C4-2B (cell line): ENCODE data around the gene ZNF860.
"Not testable (repeated sequence)": the region's sequence is repeated elsewhere in the genome, so short reads cannot be mapped to it uniquely, and the experiment has no call there.

ENCODE experiments used
- H3K27ac ChIP-seq: fragments of 450-650 bp; 2 replicates; pipeline ENCODE4 v1.5.1; 2017
- ZFX ChIP-seq: fragments of 450-650 bp; IDR thresholded peaks from 2 replicates; pipeline ENCODE4 v1.6.1; 2017
- TF ChIP-seq, protein P1 (sequence below): fragments of 450-650 bp; conservative IDR thresholded peaks from 2 replicates; pipeline ENCODE4 v1.5.1; 2017; ENCODE audit warnings: mild to moderate bottlenecking

Gene ZNF860

DNA sequence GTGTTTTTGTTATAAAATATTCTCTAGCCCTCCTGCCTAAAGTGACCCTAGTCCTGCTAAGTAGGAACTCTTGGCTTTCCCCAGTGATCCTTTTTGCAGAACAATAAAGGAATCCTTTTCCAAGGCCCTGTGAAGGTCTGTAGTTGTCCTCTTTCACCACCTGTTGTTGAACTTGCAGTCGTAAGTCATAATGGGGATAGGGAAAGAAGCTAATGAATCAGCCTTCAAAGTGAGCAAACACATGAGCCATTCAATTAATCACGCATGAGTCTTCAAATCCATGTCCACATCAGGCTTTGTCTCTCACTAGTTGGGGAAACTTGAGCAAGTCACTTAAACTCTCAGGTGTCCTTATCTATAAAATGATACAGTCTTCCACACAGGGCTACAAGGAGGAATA lies 27.6 kb downstream of the ZNF860 start:
- TF ChIP-seq ZFX, result no peak
- TF ChIP-seq, protein P1, sequence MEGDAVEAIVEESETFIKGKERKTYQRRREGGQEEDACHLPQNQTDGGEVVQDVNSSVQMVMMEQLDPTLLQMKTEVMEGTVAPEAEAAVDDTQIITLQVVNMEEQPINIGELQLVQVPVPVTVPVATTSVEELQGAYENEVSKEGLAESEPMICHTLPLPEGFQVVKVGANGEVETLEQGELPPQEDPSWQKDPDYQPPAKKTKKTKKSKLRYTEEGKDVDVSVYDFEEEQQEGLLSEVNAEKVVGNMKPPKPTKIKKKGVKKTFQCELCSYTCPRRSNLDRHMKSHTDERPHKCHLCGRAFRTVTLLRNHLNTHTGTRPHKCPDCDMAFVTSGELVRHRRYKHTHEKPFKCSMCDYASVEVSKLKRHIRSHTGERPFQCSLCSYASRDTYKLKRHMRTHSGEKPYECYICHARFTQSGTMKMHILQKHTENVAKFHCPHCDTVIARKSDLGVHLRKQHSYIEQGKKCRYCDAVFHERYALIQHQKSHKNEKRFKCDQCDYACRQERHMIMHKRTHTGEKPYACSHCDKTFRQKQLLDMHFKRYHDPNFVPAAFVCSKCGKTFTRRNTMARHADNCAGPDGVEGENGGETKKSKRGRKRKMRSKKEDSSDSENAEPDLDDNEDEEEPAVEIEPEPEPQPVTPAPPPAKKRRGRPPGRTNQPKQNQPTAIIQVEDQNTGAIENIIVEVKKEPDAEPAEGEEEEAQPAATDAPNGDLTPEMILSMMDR, result no peak
- H3K27ac ChIP-seq, result no peak overlapping the region

DNA sequence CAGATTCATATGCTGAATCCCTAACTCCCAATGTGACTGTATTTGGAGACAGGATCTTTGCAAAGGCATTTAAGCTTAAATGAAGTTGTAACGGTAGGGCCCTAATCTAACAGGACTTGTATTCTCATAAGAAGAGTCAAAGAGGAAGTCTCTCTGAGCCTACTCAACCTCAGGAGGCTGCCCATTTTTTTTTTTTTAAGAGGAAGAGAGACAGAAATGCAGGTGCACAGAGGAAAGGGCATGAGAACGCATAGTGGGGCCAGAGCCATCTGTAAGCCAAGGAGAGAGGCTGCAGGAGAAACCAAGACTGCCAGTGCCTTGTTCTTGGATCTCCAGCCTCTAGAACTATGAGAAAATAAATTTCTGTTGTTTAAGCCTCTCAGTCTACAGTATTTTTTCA lies 28.4 kb downstream of the ZNF860 start:
- TF ChIP-seq, protein P1, result no peak
- TF ChIP-seq ZFX, result no peak
- H3K27ac ChIP-seq, result no peak overlapping the region

DNA sequence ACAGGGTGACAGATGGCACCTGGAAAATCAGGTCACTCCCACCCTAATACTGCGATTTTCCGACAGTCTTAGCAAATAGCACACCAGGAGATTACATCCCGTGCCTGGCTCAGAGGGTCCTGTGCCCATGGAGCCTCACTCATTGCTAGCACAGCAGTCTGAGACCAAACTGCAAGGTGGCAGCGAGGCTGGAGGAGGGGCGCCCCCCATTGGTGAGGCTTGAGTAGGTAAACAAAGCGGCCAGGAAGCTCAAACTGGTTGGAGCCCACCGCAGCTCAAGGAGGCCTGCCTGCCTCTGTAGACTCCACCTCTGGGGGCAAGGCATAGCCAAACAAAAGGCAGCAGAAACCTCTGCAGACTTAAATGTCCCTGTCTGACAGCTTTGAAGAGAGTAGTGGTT lies 29.1 kb downstream of the ZNF860 start:
- H3K27ac ChIP-seq, result not testable (repeated sequence)

DNA sequence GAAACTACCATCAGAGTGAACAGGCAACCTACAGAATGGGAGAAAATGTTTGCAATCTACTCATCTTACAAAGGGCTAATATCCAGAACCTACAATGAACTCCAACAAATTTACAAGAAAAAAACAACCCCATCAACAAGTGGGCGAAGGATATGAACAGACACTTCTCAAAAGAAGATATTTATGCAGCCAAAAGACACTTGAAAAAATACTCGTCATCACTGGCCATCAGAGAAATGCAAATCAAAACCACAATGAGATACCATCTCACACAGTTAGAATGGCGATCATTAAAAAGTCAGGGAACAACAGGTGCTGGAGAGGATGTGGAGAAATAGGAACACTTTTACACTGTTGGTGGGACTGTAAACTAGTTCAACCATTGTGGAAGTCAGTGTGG lies 34.1 kb downstream of the ZNF860 start:
- not testable (repeated sequence) for H3K27ac ChIP-seq

DNA sequence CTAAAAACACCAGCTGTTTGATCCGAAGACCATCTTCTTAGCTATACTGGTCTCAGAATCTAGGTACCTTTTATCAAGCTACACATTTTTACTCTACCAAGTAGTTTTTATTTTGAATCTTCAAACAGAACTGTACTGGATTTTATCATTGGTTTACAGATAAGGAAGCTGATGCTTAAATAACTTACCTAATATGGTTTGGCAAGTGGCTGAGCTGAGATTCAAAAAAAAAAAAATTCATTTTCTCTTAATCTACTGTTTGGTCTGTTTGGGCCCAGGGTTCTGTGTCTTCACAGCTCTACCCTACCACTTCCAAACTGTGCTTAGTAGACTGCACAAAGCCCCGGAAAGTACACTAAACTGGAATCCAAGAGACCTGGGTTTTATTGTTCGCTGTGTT lies 35.7 kb downstream of the ZNF860 start:
- TF ChIP-seq ZFX, result no peak
- TF ChIP-seq, protein P1, result no peak
- no peak overlapping the region for H3K27ac ChIP-seq

DNA sequence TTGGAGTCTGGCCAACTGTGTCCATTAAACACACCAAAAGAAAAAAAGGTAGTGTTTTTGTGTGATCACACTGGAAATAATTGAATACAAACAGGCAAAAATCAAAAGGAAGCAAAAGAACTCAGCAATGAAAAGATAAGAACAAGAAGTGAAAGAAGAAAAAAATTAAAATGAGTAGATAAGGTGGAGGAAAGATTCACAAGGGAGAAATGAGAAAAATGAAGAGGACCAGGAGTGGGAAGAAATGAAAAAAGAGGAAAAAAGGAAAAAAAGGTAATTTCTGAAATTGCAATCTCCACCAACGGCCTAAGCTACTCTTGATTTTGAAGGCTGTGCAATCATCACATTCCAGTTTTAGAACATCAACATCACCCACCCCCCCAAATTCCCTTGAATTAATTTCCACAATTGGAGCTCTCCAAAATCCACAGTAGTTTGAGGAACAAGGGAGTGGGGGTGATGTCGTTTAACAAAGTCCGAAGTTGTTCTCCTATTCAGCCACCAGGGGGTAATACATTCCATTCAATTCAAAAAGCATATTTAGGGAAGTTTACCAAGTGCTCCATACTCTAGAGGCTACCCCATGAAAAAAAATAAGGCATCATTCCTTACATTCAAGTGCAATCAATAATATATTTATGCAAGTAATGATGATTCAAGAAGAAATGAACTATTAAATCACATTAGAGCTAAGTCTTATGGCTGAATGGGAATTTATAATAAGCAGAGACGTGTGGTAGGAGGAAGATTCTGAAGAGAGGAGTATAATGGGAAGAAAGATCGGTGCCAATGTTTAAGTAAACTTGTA lies 37.4 kb downstream of the ZNF860 start:
- H3K27ac ChIP-seq, result no peak overlapping the region
- TF ChIP-seq, protein P1, result peak; percentile 78
- no peak for TF ChIP-seq ZFX

DNA sequence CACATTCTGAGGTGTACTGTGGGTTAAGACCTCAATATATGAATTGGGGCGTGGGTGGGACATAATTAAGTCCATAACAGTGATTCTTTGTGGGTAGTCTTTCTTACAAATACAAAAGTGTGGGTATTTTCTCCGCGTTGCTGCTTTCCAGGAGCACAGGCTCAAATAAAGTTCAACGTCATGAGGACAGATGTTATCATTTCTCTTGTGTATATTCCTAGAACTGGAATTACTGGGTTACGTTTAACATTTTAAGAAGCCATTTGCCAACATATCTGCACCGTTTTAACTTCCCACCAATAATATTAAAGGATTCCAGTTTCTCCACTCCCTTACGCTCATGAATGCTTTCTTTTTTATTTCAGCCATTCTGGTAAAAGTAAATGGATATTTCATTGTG lies 39.6 kb downstream of the ZNF860 start:
- H3K27ac ChIP-seq, result no peak overlapping the region
- TF ChIP-seq, protein P1, result no peak
- no peak for TF ChIP-seq ZFX

DNA sequence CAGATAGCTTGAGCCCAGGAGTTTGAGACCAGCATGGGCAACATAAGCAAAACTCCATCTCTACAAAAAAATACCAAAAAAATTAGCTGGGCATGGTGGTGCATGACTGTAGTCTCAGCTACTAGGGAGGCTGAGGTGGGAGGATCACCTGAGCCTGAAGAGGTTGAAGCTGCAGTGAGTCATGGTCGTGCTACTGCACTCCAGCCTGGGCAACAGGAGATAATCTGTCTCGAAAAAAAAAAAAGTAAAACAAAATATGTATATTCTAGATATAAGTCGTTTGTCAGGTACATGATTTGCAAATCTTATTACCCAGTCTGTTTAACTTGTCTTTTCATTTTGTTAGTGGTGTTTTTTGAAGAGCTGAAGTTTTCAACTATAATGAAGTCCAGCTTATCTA lies 40.2 kb downstream of the ZNF860 start:
- TF ChIP-seq, protein P1, result no peak
- TF ChIP-seq ZFX, result no peak
- no peak overlapping the region for H3K27ac ChIP-seq
